Thoracic aorta (tissue), 2 donors: ENCODE data around the gene PI3. TPM values are rescaled to one million over a fixed set of nuclear protein-coding genes. Genes with fewer than 3 reads are reported as not detected.

Source experiments
- ATAC-seq: fragments of 150-250 bp; one replicate; pipeline ENCODE4 v1.8.0; 2017; ENCODE audit warnings: low read depth; ENCODE audit not compliant: insufficient number of reproducible peaks, low FRiP score
- DNase-seq: peaks from one replicate; pipeline ENCODE4 v3.0.0-alpha.2; 2020; ENCODE audit warnings: low spot score
- H3K27ac ChIP-seq, 2 donors: fragments of 200-600 bp; sonication (generic); 1 replicate in 1 of 2; 2 replicates in 1 of 2; pipeline ENCODE4 v1.5.1; 2016; ENCODE audit warnings: mild to moderate bottlenecking in 2 of 2, moderate library complexity in 2 of 2
- H3K27me3 ChIP-seq: fragments of 200-600 bp; sonication (generic); replicated peaks from 2 replicates; pipeline ENCODE4 v1.6.0; 2016; ENCODE audit warnings: mild to moderate bottlenecking; ENCODE audit not compliant: insufficient read depth
- H3K36me3 ChIP-seq: fragments of 200-600 bp; sonication (generic); one replicate; pipeline ENCODE4 v1.5.1; 2016
- H3K4me1 ChIP-seq, 2 donors: fragments of 200-600 bp; sonication (generic); 1 replicate in 1 of 2; 2 replicates in 1 of 2; pipeline versions ENCODE4 v1.5.1 to v1.6.0; 2016; ENCODE audit warnings: low read depth in 2 of 2, mild to moderate bottlenecking in 1 of 2; ENCODE audit not compliant: control insufficient read depth in 1 of 2
- H3K4me3 ChIP-seq: fragments of 200-600 bp; sonication (generic); 2 replicates; pipeline ENCODE4 v1.5.1; 2016; ENCODE audit warnings: mild to moderate bottlenecking
- H3K9me3 ChIP-seq: fragments of 200-600 bp; sonication (generic); 2 replicates; pipeline ENCODE4 v1.5.1; 2016
- CTCF ChIP-seq: fragments of 200-600 bp; sonication (generic); IDR thresholded peaks from one replicate; pipeline ENCODE4 v1.5.1; 2019; ENCODE audit warnings: antibody characterized with exemption
- total RNA-seq, 2 donors: library from RNA; depleted of rRNA; stranded (reverse); fragments of >200 nt; gene quantifications; one replicate each; pipeline versions ENCODE4 v1.1.0 to v1.2.3, GENCODE V29; 2016

The PI3 gene
- total RNA-seq, 2 donors from 2014 or later = not detected

- ATAC-seq = no peak
- Histone ChIP-seq H3K27me3 (no peaks in the 10 kb centered on the region), H3K36me3 (no peaks in the 10 kb centered on the region), H3K27ac (no peak overlapping the region), H3K4me1 (no peaks in the 10 kb centered on the region), H3K4me3 (no peak overlapping the region), H3K9me3 (no peaks in the 10 kb centered on the region)
- DNase-seq = no peak
- TF ChIP-seq CTCF = no peak
Measured at GRCh38 chr20:45173522-45173921, 1.2 kb upstream of the PI3 start.

GRCh38 chr20:45176526-45177267, 2.0 kb downstream of the PI3 start:
- TF ChIP-seq CTCF = no peak
- ATAC-seq (no peak), DNase-seq (no peak)
- no peaks in the 10 kb centered on the region for H3K27me3 ChIP-seq
- H3K27ac ChIP-seq = no peak overlapping the region
- no peaks in the 10 kb centered on the region for H3K4me1 ChIP-seq
- no peaks in the 10 kb centered on the region for H3K36me3 ChIP-seq
- no peak overlapping the region for H3K4me3 ChIP-seq
- no peaks in the 10 kb centered on the region for H3K9me3 ChIP-seq

- no peaks in the 10 kb centered on the region for H3K36me3 ChIP-seq
- H3K4me3 ChIP-seq = no peak overlapping the region
- no peak overlapping the region for H3K27ac ChIP-seq
- ATAC-seq = no peak
- no peak for TF ChIP-seq CTCF
- no peaks in the 10 kb centered on the region for H3K9me3 ChIP-seq
- no peaks in the 10 kb centered on the region for H3K4me1 ChIP-seq
- H3K27me3 ChIP-seq = no peaks in the 10 kb centered on the region
- no peak for DNase-seq
Measured at GRCh38 chr20:45179166-45179565, 4.5 kb downstream of the PI3 start.

- H3K36me3 ChIP-seq = no peaks in the 10 kb centered on the region
- DNase-seq = no peak
- no peak overlapping the region for H3K27ac ChIP-seq
- H3K27me3 ChIP-seq = no peaks in the 10 kb centered on the region
- no peak for ATAC-seq
- no peaks in the 10 kb centered on the region for H3K4me1 ChIP-seq
- no peak for TF ChIP-seq CTCF
- no peak overlapping the region for H3K4me3 ChIP-seq
- no peaks in the 10 kb centered on the region for H3K9me3 ChIP-seq
Measured at GRCh38 chr20:45181639-45182038, 6.9 kb downstream of the PI3 start.

GRCh38 chr20:45183084-45183483, 8.4 kb downstream of the PI3 start:
- no peak for TF ChIP-seq CTCF
- Histone ChIP-seq H3K9me3 (no peaks in the 10 kb centered on the region), H3K36me3 (no peaks in the 10 kb centered on the region), H3K27ac (no peak overlapping the region), H3K4me1 (no peaks in the 10 kb centered on the region), H3K27me3 (no peaks in the 10 kb centered on the region), H3K4me3 (no peak overlapping the region)
- ATAC-seq (no peak), DNase-seq (no peak)
